ENCODE data around the gene DNAJC4.

Gene DNAJC4

GRCh38 chr11:64208086-64208795, 22.1 kb upstream of the DNAJC4 start:
- DNase-seq (ENCODE audit: low read depth in 1 of 2, low spot score in 1 of 2): no peak

GRCh38 chr11:64208796-64209562, 21.4 kb upstream of the DNAJC4 start:
- DNase-seq (ENCODE audit: low read depth in 1 of 2, low spot score in 1 of 2): no peak

DNA sequence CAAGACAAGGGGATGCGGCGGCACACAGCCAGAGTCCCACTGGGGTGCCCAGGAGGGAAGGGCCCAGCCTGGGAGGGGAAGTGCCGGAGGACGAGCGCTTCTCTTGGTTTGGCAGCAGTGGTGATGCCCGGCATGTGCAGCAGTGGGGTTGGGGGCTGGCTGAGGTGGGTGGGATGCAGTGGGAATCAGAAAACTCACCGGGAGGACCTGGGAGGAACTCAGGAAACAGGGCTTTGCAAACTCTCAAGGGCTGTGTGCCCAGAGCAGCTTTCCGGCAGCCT, 20.8 kb upstream of the DNAJC4 start:
- DNase-seq (ENCODE audit: low read depth in 1 of 2, low spot score in 1 of 2): no peak

GRCh38 chr11:64210301-64211020, 19.9 kb upstream of the DNAJC4 start:
- DNase-seq (ENCODE audit: low read depth in 1 of 2, low spot score in 1 of 2): no peak

- no peak for DNase-seq (ENCODE audit: low read depth in 1 of 2, low spot score in 1 of 2)
Observed at GRCh38 chr11:64211181-64211872, 19.0 kb upstream of the DNAJC4 start.

GRCh38 chr11:64216879-64217278, 13.5 kb upstream of the DNAJC4 start:
- DNase-seq (ENCODE audit: low read depth in 1 of 2, low spot score in 1 of 2): no peak

- no peak for DNase-seq (ENCODE audit: low read depth in 1 of 2, low spot score in 1 of 2)
Observed at GRCh38 chr11:64218628-64219353, 11.6 kb upstream of the DNAJC4 start.

GRCh38 chr11:64219354-64219684, 11.0 kb upstream of the DNAJC4 start:
- DNase-seq (ENCODE audit: low read depth in 1 of 2, low spot score in 1 of 2): no peak

GRCh38 chr11:64219755-64220154, 10.6 kb upstream of the DNAJC4 start:
- DNase-seq (ENCODE audit: low read depth in 1 of 2, low spot score in 1 of 2): no peak

GRCh38 chr11:64220271-64220670, 10.1 kb upstream of the DNAJC4 start:
- DNase-seq (ENCODE audit: low read depth in 1 of 2, low spot score in 1 of 2): no peak

GRCh38 chr11:64220798-64221197, 9.6 kb upstream of the DNAJC4 start:
- DNase-seq (ENCODE audit: low read depth in 1 of 2, low spot score in 1 of 2): no peak

- no peak for DNase-seq (ENCODE audit: low read depth in 1 of 2, low spot score in 1 of 2)
Observed at GRCh38 chr11:64222651-64223000, 7.7 kb upstream of the DNAJC4 start.

DNA sequence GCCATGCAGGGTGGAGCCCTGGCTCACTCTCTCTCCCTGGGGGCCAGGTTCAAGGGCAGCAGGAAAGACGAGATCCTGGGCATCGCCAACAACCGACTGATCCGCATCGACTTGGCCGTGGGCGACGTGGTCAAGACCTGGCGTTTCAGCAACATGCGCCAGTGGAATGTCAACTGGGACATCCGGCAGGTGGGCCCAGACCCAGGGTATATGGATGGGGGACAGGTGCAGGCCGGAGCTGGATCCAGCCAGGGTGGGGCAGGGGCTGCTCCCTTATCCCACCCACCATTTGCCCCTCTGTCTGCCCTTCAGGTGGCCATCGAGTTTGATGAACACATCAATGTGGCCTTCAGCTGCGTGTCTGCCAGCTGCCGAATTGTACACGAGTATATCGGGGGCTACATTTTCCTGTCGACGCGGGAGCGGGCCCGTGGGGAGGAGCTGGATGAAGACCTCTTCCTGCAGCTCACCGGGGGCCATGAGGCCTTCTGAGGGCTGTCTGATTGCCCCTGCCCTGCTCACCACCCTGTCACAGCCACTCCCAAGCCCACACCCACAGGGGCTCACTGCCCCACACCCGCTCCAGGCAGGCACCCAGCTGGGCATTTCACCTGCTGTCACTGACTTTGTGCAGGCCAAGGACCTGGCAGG, 7.2 kb upstream of the DNAJC4 start:
- no peak for DNase-seq (ENCODE audit: low read depth in 1 of 2, low spot score in 1 of 2)

DNA sequence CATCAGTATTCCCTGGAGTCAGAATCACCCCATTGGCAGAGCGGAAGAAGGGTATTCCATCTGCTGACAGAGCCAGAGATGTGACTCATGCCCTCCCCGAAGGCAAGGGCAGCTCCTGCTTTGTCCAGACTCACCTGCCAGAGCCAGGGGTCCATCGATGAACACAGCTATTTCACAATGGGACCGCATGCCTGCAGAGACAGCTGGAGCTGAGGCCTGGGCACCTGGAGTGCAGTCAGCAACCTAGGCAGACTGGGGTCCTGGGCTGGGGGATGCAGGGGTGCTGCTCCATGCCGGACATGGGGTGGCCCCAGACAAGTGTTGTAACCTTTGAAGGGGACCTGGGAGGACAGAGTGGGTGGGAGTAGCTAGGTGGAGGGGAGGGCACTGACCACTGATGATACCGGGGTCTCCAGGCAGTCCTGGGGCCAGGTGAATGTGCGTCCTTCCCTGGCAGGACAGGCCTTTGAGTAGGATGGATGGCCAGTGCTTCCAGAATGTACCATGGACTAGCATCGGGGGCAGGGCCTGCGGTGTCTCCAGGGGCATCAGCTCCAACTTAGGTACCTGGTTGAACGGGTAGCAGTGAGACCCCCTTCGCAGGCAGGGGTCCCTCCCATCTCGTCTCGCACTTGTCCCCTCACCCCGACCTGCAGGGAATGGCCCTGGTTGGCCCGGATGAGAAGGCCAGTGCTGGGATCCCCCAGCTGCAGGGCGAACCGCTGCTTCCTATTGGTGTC, 6.0 kb upstream of the DNAJC4 start:
- DNase-seq (ENCODE audit: low read depth in 1 of 2, low spot score in 1 of 2): no peak

DNA sequence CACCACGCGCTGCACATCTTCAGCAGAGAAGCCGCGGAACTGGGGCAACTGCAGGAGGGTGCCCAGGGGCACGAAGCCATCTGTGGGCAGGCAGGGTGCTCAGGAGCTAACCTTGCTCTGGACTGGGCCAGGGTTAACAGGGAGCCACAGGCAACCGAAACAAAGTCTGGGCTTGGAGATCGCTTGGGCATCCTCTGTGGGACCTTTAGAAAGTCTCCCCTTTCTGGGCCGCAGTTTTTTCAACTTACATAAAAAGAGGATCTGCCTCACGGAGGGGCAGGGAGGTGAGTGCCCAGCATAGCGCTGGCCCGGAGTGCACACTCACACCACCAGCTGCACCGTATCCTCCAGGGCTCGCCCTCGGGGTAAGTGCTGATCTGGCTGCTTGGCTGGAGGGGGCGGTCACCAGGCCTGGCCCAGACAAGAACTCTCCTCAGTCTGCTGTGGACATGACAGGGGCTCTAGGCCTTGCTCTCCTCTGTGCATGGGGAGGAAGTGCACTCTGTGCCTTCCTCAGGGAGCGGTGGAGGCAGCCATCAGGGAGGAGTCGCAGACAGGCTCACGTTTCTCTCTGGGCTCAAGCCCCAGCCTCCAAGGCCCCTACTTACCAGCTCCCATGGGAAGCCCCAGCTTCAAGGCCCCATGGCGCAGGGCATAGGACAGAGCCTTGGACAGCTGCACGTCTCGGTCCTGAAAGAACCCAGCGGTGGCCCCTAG, 5.3 kb upstream of the DNAJC4 start:
- no peak for DNase-seq (ENCODE audit: low read depth in 1 of 2, low spot score in 1 of 2)

- peak; percentile 80 to 93 for DNase-seq (ENCODE audit: low read depth in 1 of 2, low spot score in 1 of 2)
Observed at GRCh38 chr11:64225608-64226506, 4.5 kb upstream of the DNAJC4 start, which contains the start of the genes NUDT22 and TRPT1. Gene NUDT22, plus strand, starts transcription at chr11:64226274. Its CDS starts 379 bp downstream, at chr11:64226653. Gene TRPT1, minus strand, starts transcription at chr11:64226186. Its CDS starts 326 bp downstream, at chr11:64225860.

DNA sequence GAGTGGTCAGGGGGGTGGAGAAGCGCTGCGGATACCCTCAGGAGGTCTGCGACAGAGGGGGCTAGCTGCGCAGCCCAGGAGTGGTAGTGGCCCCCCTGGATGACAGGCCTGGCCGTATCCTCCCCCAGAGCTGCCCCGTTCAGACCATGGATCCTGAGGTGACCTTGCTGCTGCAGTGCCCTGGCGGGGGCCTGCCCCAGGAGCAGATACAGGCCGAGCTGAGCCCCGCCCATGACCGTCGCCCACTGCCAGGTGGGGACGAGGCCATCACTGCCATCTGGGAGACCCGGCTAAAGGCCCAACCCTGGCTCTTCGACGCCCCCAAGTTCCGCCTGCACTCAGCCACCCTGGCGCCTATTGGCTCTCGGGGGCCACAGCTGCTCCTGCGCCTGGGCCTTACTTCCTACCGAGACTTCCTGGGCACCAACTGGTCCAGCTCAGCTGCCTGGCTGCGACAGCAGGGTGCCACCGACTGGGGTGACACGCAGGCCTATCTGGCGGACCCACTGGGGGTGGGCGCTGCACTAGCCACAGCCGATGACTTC, 3.8 kb upstream of the DNAJC4 start:
- no peak for DNase-seq (ENCODE audit: low read depth in 1 of 2, low spot score in 1 of 2)

GRCh38 chr11:64227405-64227956, 2.9 kb upstream of the DNAJC4 start:
- DNase-seq (ENCODE audit: low read depth in 1 of 2, low spot score in 1 of 2): no peak
